IMR-90 (cell line): ENCODE results near the gene C9orf43. TPM values are rescaled to one million over a fixed set of nuclear protein-coding genes. Genes with fewer than 3 reads are reported as not detected.

Experiments
- ATAC-seq: fragments of 200-7000 bp; cut with Tn5 transposase; 2 replicates; pipeline ENCODE4 v1.9.1; 2020; ENCODE audit warnings: low read depth, mild to moderate bottlenecking, moderate library complexity
- BruUV-seq: library from RNA; stranded (reverse); fragments of 400-500 nt; replicated peaks from 2 replicates; lab custom pipeline; 2021; lab: Mats Ljungman, UMichigan
- CTCF ChIA-PET: fragments of 300-600 bp; formaldehyde crosslinking; extraction: SDS; loops from one replicate; lab custom pipeline; 2021; ENCODE audit warnings: antibody characterized with exemption; lab: Yijun Ruan, JAX
- POLR2A ChIA-PET: fragments of 300-600 bp; sonication (Branson Sonifier 250); formaldehyde crosslinking; loops from one replicate; lab custom pipeline; 2022; ENCODE audit warnings: antibody characterized with exemption; ENCODE audit not compliant: unreplicated experiment; lab: Charles Lee
- DNase-seq: peaks from one replicate; pipeline ENCODE4 v3.0.0; 2013
- H2AFZ ChIP-seq: replicated peaks from 2 replicates; pipeline ENCODE3; 2013; ENCODE audit warnings: low read length, mild to moderate bottlenecking; ENCODE audit not compliant: poor library complexity
- H2AK5ac ChIP-seq: 2 replicates; pipeline ENCODE4 v1.6.1; 2013; ENCODE audit warnings: low read depth, low read length, inconsistent platforms
- H2AK9ac ChIP-seq: replicated peaks from 2 replicates; pipeline ENCODE3; 2013; ENCODE audit warnings: mild to moderate bottlenecking, low read depth, low read length, moderate library complexity; ENCODE audit not compliant: poor library complexity
- H2BK120ac ChIP-seq: 2 replicates; pipeline ENCODE4 v1.6.1; 2013; ENCODE audit warnings: low read depth, low read length, inconsistent platforms
- H2BK15ac ChIP-seq: 3 replicates; pipeline ENCODE4 v1.6.1; 2013; ENCODE audit warnings: low read depth, low read length, inconsistent platforms
- H2BK20ac ChIP-seq: 2 replicates; pipeline ENCODE4 v1.6.1; 2013; ENCODE audit warnings: low read depth, mild to moderate bottlenecking, inconsistent platforms, low read length, moderate library complexity
- H2BK5ac ChIP-seq: 2 replicates; pipeline ENCODE4 v1.6.1; 2013; ENCODE audit warnings: mild to moderate bottlenecking, low read depth, low read length, inconsistent platforms; ENCODE audit not compliant: poor library complexity, severe bottlenecking
- H3K14ac ChIP-seq: replicated peaks from 2 replicates; pipeline ENCODE4 v1.6.1; 2013; ENCODE audit warnings: low read depth, low read length, inconsistent platforms
- H3K18ac ChIP-seq: 2 replicates; pipeline ENCODE4 v1.6.1; 2013; ENCODE audit warnings: low read depth, low read length, control low read depth
- H3K23ac ChIP-seq: 2 replicates; pipeline ENCODE4 v1.6.1; 2013; ENCODE audit warnings: low read depth, low read length, inconsistent platforms
- H3K27ac ChIP-seq: 2 replicates; pipeline ENCODE4 v1.5.1; 2013; ENCODE audit warnings: mild to moderate bottlenecking, control low read depth, low read length; ENCODE audit not compliant: insufficient read depth
- H3K27me3 ChIP-seq: 2 replicates; pipeline ENCODE4 v1.6.1; 2013; ENCODE audit warnings: low read length; ENCODE audit not compliant: control insufficient read depth, insufficient read depth
- H3K36me3 ChIP-seq: 2 replicates; pipeline ENCODE4 v1.6.1; 2013; ENCODE audit warnings: low read length, mixed read lengths; ENCODE audit not compliant: control insufficient read depth, insufficient read depth
- H3K4ac ChIP-seq: 2 replicates; pipeline ENCODE4 v1.6.1; 2013; ENCODE audit warnings: low read depth, low read length, inconsistent platforms
- H3K4me1 ChIP-seq: 2 replicates; pipeline ENCODE4 v1.6.1; 2013; ENCODE audit warnings: low read length, mixed read lengths; ENCODE audit not compliant: control insufficient read depth, insufficient read depth
- H3K4me2 ChIP-seq: 2 replicates; pipeline ENCODE4 v1.6.1; 2013; ENCODE audit warnings: low read depth, mild to moderate bottlenecking, control low read depth, low read length, moderate library complexity
- H3K4me3 ChIP-seq: 2 replicates; pipeline ENCODE4 v1.5.1; 2013; ENCODE audit warnings: low read depth, mild to moderate bottlenecking, control low read depth, low read length, moderate library complexity; ENCODE audit not compliant: insufficient read depth
- H3K56ac ChIP-seq: 2 replicates; pipeline ENCODE4 v1.6.1; 2013; ENCODE audit warnings: low read length, inconsistent platforms; ENCODE audit not compliant: insufficient read depth; ENCODE audit errors: extremely low read depth
- H3K79me1 ChIP-seq, 2 experiments: 2 replicates each; pipeline ENCODE4 v1.6.1; 2013; ENCODE audit warnings: low read length in 2 of 2, inconsistent platforms in 1 of 2, low read depth in 1 of 2
- H3K9ac ChIP-seq: 2 replicates; pipeline ENCODE4 v1.6.1; 2013; ENCODE audit warnings: low read depth, low read length, control low read depth
- H3K9me1 ChIP-seq: 2 replicates; pipeline ENCODE4 v1.6.1; 2013; ENCODE audit warnings: low read length, inconsistent platforms; ENCODE audit not compliant: insufficient read depth
- H3K9me3 ChIP-seq: 2 replicates; pipeline ENCODE4 v1.6.1; 2013; ENCODE audit warnings: low read length; ENCODE audit not compliant: control insufficient read depth, insufficient read depth
- H4K20me1 ChIP-seq: 2 replicates; pipeline ENCODE4 v1.6.1; 2013; ENCODE audit warnings: low read length, inconsistent platforms; ENCODE audit not compliant: insufficient read depth
- H4K5ac ChIP-seq: 2 replicates; pipeline ENCODE4 v1.6.1; 2013; ENCODE audit warnings: mild to moderate bottlenecking, low read depth, low read length, control low read depth
- H4K8ac ChIP-seq, 2 experiments: 2 replicates each; pipeline ENCODE4 v1.6.1; 2013; ENCODE audit warnings: low read depth in 2 of 2, low read length in 2 of 2, control low read depth in 1 of 2, inconsistent platforms in 1 of 2
- H4K91ac ChIP-seq: 2 replicates; pipeline ENCODE4 v1.6.1; 2013; ENCODE audit warnings: low read depth, low read length, inconsistent platforms; ENCODE audit not compliant: insufficient read depth
- BHLHE40 ChIP-seq: fragments of 150-350 bp; IDR thresholded peaks from 2 replicates; pipeline ENCODE4 v1.6.1; 2016; ENCODE audit warnings: mild to moderate bottlenecking, low read depth, low read length
- WGBS, 2 experiments: methylation state at CpG; one replicate each; pipeline versions ENCODE4 v1.1.5 to v1.1.7; 2013; ENCODE audit warnings: missing lambda C conversion rate in 2 of 2; ENCODE audit not compliant: insufficient read length in 1 of 2; ENCODE audit errors: extremely low coverage in 2 of 2; 5-methylcytosine and 5-hydroxymethylcytosine counted together
- dilution Hi-C: fragments of 300-500 bp; cut with HindIII; formaldehyde crosslinking; loops from one replicate; pipeline ENCODE4 v1.14.3; 2018; ENCODE audit warnings: low sequenced_read_pairs; ENCODE audit not compliant: unreplicated experiment
- in situ Hi-C: fragments of 300-500 bp; cut with MboI; formaldehyde crosslinking; loops from 3 replicates; pipeline ENCODE4 v1.14.3; 2019; ENCODE audit warnings: low sequenced_read_pairs, inconsistent platforms, mixed read lengths
- intact Hi-C: fragments of 100-400 bp; cut with micrococcal nuclease; formaldehyde crosslinking; loops from 2 replicates; pipeline ENCODE4 v1.10.0; 2022
- polyA plus RNA-seq, 3 experiments: library from polyadenylated mRNA; depleted of rRNA; stranded (reverse); fragments of >200 nt; gene quantifications; 2 replicates each; pipeline ENCODE4 v1.2.3, GENCODE V29; 2012; ENCODE audit warnings: low replicate concordance in 1 of 3
- total RNA-seq: library from RNA; depleted of rRNA; stranded (reverse); fragments of >200 nt; gene quantifications from 2 replicates; pipeline ENCODE4 v1.2.3, GENCODE V29; 2012
- TF ChIP-seq, protein P1 (sequence below): conservative IDR thresholded peaks from 2 replicates; pipeline ENCODE4 v1.5.1; 2012; ENCODE audit warnings: mild to moderate bottlenecking, low read depth, low read length, improper control_type of control experiment

Gene C9orf43
- total and polyA plus RNA-seq, 2 of the 4 experiments (the other 2 are of a cell fraction), result 0.36 to 0.46 TPM

DNA sequence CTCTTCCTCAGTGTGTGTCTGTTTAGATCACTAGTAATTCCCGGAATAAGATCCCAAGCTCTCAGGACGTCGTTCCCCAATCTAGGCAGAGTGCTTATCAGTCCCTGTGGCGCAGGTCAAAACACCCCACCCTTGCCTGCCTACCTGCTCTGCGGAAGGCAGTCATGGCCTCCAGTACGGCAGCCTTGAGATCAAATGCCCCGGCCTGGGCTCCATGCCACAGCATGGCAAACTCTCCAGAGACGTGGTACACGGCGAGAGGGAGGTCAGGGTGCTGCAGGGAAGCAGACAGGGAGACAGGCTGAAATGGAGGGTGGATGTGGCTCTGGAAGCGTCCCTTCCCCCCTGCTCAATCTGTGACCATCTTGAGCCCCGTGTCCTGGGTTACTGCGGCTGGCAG lies 21.7 kb upstream of the C9orf43 start:
- in situ Hi-C loops, result no loop called here
- TF ChIP-seq, protein P1, sequence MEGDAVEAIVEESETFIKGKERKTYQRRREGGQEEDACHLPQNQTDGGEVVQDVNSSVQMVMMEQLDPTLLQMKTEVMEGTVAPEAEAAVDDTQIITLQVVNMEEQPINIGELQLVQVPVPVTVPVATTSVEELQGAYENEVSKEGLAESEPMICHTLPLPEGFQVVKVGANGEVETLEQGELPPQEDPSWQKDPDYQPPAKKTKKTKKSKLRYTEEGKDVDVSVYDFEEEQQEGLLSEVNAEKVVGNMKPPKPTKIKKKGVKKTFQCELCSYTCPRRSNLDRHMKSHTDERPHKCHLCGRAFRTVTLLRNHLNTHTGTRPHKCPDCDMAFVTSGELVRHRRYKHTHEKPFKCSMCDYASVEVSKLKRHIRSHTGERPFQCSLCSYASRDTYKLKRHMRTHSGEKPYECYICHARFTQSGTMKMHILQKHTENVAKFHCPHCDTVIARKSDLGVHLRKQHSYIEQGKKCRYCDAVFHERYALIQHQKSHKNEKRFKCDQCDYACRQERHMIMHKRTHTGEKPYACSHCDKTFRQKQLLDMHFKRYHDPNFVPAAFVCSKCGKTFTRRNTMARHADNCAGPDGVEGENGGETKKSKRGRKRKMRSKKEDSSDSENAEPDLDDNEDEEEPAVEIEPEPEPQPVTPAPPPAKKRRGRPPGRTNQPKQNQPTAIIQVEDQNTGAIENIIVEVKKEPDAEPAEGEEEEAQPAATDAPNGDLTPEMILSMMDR, result no peak
- TF ChIP-seq BHLHE40, result no peak

More for the DNA sequence above, 21.7 kb upstream of the C9orf43 start:
- 95% methylated on average over 7 of the region's 13 CpGs; no CpG with 5 or more reads in 1 of the 2 experiments for WGBS, 2 experiments
- H4K5ac ChIP-seq, result no peak overlapping the region
- H4K20me1 ChIP-seq, result no peaks in the 10 kb centered on the region
- H2BK120ac ChIP-seq, result no peak overlapping the region
- no peak overlapping the region for H2AFZ ChIP-seq
- CTCF ChIA-PET, result no interaction called here
- H2AK5ac ChIP-seq, result no peak overlapping the region
- peaks cover 3% of the 10 kb centered on the region; the same call in 1 of the 2 replicates for H3K9me1 ChIP-seq
- H3K4ac ChIP-seq, result no peak overlapping the region
- H3K27me3 ChIP-seq, result no peaks in the 10 kb centered on the region
- H2BK15ac ChIP-seq, result no peak overlapping the region
- no peak overlapping the region for H4K8ac ChIP-seq
- no peak overlapping the region for H4K91ac ChIP-seq
- H3K56ac ChIP-seq, result no peak overlapping the region
- dilution Hi-C loops, result no loop called here
- H3K4me2 ChIP-seq, result no peak overlapping the region
- H2BK5ac ChIP-seq, result no peak overlapping the region
- no peak for DNase-seq
- H2BK20ac ChIP-seq, result no peak overlapping the region
- no peaks in the 10 kb centered on the region for H3K79me1 ChIP-seq
- no peaks in the 10 kb centered on the region for H3K4me1 ChIP-seq
- H3K9ac ChIP-seq, result no peak overlapping the region
- no peak overlapping the region for H3K14ac ChIP-seq
- H3K9me3 ChIP-seq, result no peaks in the 10 kb centered on the region
- ATAC-seq, result no peak
- intact Hi-C loops, result no loop called here
- peaks cover 49% of the 10 kb centered on the region for H3K36me3 ChIP-seq
- H3K4me3 ChIP-seq, result no peak overlapping the region
- BruUV-seq, result no TSS peak
- no peak overlapping the region for H2AK9ac ChIP-seq
- H3K27ac ChIP-seq, result no peak overlapping the region
- no peak overlapping the region for H3K23ac ChIP-seq
- POLR2A ChIA-PET, result no interaction called here
- no peak overlapping the region for H3K18ac ChIP-seq
